ENCODE data around the gene CLIC2. TPM values are rescaled to one million over a fixed set of nuclear protein-coding genes. Genes with fewer than 3 reads are reported as not detected.

CLIC2 gene
- total RNA-seq, 1 donor from 2014 or later, result 1.8 TPM

DNA sequence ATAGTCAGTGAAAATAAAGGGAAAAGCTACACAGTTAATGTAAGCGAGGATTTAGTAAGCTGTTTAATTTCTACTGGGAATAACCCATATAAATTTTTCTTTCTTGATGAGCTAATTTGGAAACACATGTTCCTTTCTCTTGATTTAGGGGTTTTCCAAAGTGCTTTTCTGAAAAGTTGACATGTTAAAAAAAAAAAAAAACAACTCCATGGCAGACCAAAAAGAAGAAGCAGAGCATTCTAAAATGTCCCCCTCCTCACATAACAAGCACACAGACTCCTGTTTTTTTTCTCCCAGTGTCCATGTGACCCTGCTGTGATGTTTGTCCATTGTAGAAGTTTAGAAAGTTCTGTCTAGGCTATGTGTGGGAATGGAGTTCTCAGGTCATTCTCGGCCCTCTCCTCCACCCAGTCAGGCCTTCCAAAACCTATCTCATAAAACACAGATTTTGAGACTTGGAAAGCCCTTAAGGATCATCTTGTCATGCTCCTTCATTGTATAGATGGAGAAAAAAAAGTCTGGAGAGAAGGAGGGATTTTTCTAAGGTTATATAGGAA is 792 bp downstream of the CLIC2 start:
- no peaks in the 10 kb centered on the region for H3K4me1 Mint-ChIP-seq (ENCODE audit: low read depth)
- H3K36me3 Mint-ChIP-seq (ENCODE audit: low read depth), result no peaks in the 10 kb centered on the region
- H3K4me3 Mint-ChIP-seq (ENCODE audit: unreplicated experiment), result no peak overlapping the region
- TF ChIP-seq, protein P1, sequence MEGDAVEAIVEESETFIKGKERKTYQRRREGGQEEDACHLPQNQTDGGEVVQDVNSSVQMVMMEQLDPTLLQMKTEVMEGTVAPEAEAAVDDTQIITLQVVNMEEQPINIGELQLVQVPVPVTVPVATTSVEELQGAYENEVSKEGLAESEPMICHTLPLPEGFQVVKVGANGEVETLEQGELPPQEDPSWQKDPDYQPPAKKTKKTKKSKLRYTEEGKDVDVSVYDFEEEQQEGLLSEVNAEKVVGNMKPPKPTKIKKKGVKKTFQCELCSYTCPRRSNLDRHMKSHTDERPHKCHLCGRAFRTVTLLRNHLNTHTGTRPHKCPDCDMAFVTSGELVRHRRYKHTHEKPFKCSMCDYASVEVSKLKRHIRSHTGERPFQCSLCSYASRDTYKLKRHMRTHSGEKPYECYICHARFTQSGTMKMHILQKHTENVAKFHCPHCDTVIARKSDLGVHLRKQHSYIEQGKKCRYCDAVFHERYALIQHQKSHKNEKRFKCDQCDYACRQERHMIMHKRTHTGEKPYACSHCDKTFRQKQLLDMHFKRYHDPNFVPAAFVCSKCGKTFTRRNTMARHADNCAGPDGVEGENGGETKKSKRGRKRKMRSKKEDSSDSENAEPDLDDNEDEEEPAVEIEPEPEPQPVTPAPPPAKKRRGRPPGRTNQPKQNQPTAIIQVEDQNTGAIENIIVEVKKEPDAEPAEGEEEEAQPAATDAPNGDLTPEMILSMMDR (IDR thresholded peaks at IDR 0.05), result no peak
- no peak overlapping the region for H3K27ac Mint-ChIP-seq (ENCODE audit: unreplicated experiment)
- H3K27me3 Mint-ChIP-seq (ENCODE audit: low read depth), result no peaks in the 10 kb centered on the region
- no peak for DNase-seq (ENCODE audit: low spot score)
- peaks cover 11% of the 10 kb centered on the region for H3K9me3 Mint-ChIP-seq (ENCODE audit: low read depth)

DNA sequence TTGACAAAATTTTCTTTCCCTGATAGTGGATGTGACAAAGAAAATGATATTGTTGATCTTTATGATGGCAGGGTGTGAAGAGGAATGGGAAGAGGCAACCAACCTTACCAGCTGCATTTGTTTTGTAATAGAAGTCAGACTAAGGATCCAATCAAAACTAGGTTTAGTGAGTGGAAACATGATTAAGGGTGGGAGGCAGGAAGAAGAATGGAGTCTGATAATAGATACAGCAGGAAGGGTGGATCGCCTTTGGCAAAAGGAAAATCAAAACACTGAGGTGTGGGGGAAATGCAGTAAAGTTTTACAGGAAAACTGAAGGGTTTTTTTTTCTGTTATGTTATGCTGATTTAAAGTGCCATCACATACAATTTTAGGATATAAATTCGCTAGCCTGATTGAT is 3.4 kb downstream of the CLIC2 start:
- no peaks in the 10 kb centered on the region for H3K36me3 Mint-ChIP-seq (ENCODE audit: low read depth)
- no peak overlapping the region for H3K27ac Mint-ChIP-seq (ENCODE audit: unreplicated experiment)
- no peaks in the 10 kb centered on the region for H3K27me3 Mint-ChIP-seq (ENCODE audit: low read depth)
- TF ChIP-seq, protein P1 (IDR thresholded peaks at IDR 0.05), result no peak
- H3K4me3 Mint-ChIP-seq (ENCODE audit: unreplicated experiment), result no peak overlapping the region
- no peak for DNase-seq (ENCODE audit: low spot score)
- peaks cover 11% of the 10 kb centered on the region for H3K9me3 Mint-ChIP-seq (ENCODE audit: low read depth)
- H3K4me1 Mint-ChIP-seq (ENCODE audit: low read depth), result no peaks in the 10 kb centered on the region

DNA sequence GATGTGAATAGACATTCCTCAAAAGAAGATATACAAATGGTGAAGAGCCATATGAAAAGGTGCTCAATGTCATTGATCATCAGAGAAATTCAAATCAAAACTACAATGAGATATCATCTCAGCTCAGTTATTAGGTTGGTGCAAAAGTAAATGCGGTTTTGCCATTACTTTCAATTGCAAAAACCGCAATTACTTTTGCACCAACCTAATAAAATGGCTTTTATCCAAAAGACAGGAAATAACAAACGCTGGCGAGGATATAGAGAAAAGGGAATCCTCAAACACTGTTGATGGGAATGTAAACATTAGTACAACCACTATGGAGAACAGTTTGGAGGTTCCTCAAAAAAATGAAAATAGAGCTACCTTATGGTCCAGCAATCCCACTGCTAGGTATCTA is 5.1 kb downstream of the CLIC2 start:
- Mint-ChIP-seq H3K27ac (ENCODE audit: unreplicated experiment) (no peak overlapping the region), H3K4me3 (ENCODE audit: unreplicated experiment) (no peak overlapping the region), H3K36me3 (ENCODE audit: low read depth) (no peaks in the 10 kb centered on the region)

DNA sequence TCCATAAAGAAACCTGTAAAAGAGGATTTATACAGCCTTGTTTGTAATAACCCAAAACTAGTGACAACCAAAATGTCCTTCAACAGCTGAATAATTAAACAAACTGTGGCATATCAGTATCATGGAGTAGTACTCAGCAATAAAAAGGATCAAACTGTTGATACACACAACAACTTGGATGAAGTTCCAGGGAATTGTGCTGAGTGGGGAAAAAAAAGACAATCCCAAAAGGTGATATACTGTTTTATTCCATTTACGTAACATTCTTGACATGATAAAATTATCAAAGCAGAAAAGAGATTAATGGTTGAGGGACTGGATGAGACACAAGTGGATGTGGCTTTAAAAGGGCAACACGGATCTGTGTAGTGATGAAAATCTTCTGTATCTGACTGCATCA is 7.8 kb downstream of the CLIC2 start:
- Mint-ChIP-seq H3K9me3 (ENCODE audit: low read depth) (peaks cover 39% of the 10 kb centered on the region), H3K27me3 (ENCODE audit: low read depth) (no peaks in the 10 kb centered on the region), H3K36me3 (ENCODE audit: low read depth) (peaks cover 2% of the 10 kb centered on the region), H3K27ac (ENCODE audit: unreplicated experiment) (no peak overlapping the region), H3K4me3 (ENCODE audit: unreplicated experiment) (no peak overlapping the region), H3K4me1 (ENCODE audit: low read depth) (no peaks in the 10 kb centered on the region)
- TF ChIP-seq, protein P1 (IDR thresholded peaks at IDR 0.05), result no peak
- DNase-seq (ENCODE audit: low spot score), result no peak

More for the DNA sequence above, 5.1 kb downstream of the CLIC2 start:
- H3K27me3 Mint-ChIP-seq (ENCODE audit: low read depth), result no peaks in the 10 kb centered on the region
- H3K9me3 Mint-ChIP-seq (ENCODE audit: low read depth), result peaks cover 18% of the 10 kb centered on the region
- TF ChIP-seq, protein P1 (IDR thresholded peaks at IDR 0.05), result no peak
- no peaks in the 10 kb centered on the region for H3K4me1 Mint-ChIP-seq (ENCODE audit: low read depth)
- no peak for DNase-seq (ENCODE audit: low spot score)

DNA sequence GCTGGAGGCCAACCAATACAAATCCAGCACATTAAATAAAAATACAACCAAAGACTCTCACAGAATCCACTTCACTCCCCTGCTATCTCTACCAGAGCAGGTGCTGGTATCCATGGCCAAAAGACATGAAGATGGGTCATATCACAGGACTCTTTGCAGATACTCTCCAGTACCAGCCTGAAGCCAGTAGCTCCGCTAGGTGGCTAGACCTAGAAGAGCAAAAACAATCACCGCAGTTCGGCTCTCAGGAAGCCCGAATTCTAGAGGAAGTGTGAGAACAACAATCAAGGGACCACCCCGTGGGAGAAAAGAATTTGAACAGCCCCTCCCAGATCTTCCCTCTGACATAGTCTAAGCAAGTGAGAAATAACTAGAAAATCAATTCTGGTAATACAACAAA is 20.2 kb downstream of the CLIC2 start:
- TF ChIP-seq, protein P1 (IDR thresholded peaks at IDR 0.05), result no peak
- Mint-ChIP-seq H3K27ac (ENCODE audit: unreplicated experiment) (no peak overlapping the region), H3K4me3 (ENCODE audit: unreplicated experiment) (no peak overlapping the region), H3K9me3 (ENCODE audit: low read depth) (peaks cover 64% of the 10 kb centered on the region), H3K4me1 (ENCODE audit: low read depth) (no peaks in the 10 kb centered on the region), H3K27me3 (ENCODE audit: low read depth) (no peaks in the 10 kb centered on the region), H3K36me3 (ENCODE audit: low read depth) (no peaks in the 10 kb centered on the region)
- DNase-seq (ENCODE audit: low spot score), result no peak

Measured in chondrocyte (in vitro differentiated cells).